H1 (cell line): ENCODE measurements around the gene ACTRT3.

Source experiments
- CTCF ChIP-seq, 3 experiments: IDR thresholded peaks; 1 replicate in 2 of 3; 2 replicates in 1 of 3; pipeline versions ENCODE4 v1.5.1 to v1.6.1; 2011; ENCODE audit warnings: low read length in 3 of 3, mild to moderate bottlenecking in 3 of 3, inconsistent platforms in 2 of 3, low read depth in 1 of 3, moderate library complexity in 1 of 3; ENCODE audit not compliant: insufficient read depth in 1 of 3; ENCODE audit errors: control extremely low read depth in 1 of 3
- EP300 ChIP-seq, 2 experiments: IDR thresholded peaks; 1 replicate in 1 of 2; 2 replicates in 1 of 2; pipeline ENCODE4 v1.6.1; 2011 to 2012; ENCODE audit warnings: low read depth in 2 of 2, low read length in 2 of 2, mild to moderate bottlenecking in 2 of 2, borderline replicate concordance in 1 of 2, inconsistent platforms in 1 of 2, moderate library complexity in 1 of 2
- EZH2 ChIP-seq: fragments of 200-600 bp; sonication (generic); IDR thresholded peaks from 2 replicates; pipeline ENCODE4 v1.7.1; 2012; ENCODE audit warnings: low read depth, mild to moderate bottlenecking, moderate library complexity, low read length, inconsistent platforms; ENCODE audit not compliant: severe bottlenecking
- GABPA ChIP-seq: IDR thresholded peaks from 2 replicates; pipeline ENCODE4 v1.6.1; 2011; ENCODE audit warnings: mild to moderate bottlenecking, low read length, moderate library complexity, borderline replicate concordance; ENCODE audit not compliant: insufficient read depth
- MAX ChIP-seq: IDR thresholded peaks from 2 replicates; pipeline ENCODE4 v1.6.1; 2012; ENCODE audit warnings: inconsistent platforms
- NRF1 ChIP-seq: IDR thresholded peaks from 2 replicates; pipeline ENCODE4 v1.6.1; 2011; ENCODE audit warnings: mild to moderate bottlenecking, low read depth, low read length, improper control_type of control experiment
- POLR2AphosphoS5 ChIP-seq: IDR thresholded peaks from 2 replicates; pipeline ENCODE4 v1.6.1; 2011; ENCODE audit warnings: low read depth, low read length

GRCh38 chr3:169759256-169759655, 10.1 kb downstream of the ACTRT3 start:
- no peak for TF ChIP-seq NRF1
- TF ChIP-seq GABPA, result no peak
- TF ChIP-seq EZH2, result no peak
- no peak for TF ChIP-seq EP300 (IDR thresholded peaks at IDR 0.05; ENCODE audit: borderline replicate concordance in 1 of 2, low read depth in 2 of 2, low read length in 2 of 2)
- TF ChIP-seq CTCF (IDR thresholded peaks at IDR 0.05; ENCODE audit: control extremely low read depth in 1 of 3, insufficient read depth in 1 of 3, low read depth in 1 of 3, low read length in 3 of 3), result no peak
- no peak for TF ChIP-seq POLR2AphosphoS5
- TF ChIP-seq MAX, result no peak
